ENCODE results near the gene ZDHHC14.
A peak's percentile ranks its signal among the peaks of the same experiment; 100 is the strongest.
"Not testable (repeated sequence)": the region's sequence is repeated elsewhere in the genome, so short reads cannot be mapped to it uniquely, and the experiment has no call there.

The ZDHHC14 gene

DNA sequence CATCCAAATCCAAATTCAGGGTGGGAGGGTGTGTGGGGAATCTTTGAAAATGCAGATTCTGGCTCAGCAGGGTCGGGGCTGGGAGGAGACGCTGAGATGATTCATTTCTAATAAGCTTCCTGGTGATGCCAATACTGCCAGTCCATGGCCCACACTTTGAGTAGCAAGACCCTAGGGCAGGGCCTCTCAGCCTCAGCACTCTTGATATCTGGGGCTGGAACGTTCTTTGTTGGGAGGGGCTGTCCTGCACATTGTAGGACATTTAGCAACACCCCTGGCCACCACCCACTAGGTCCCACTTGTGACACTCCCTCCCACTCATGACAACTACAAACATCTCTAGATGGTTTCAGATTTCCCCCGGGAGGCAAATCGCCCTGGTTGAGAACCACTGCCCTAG lies 191.0 kb downstream of the ZDHHC14 start:
- no peak for DNase-seq (ENCODE audit: low spot score)

DNA sequence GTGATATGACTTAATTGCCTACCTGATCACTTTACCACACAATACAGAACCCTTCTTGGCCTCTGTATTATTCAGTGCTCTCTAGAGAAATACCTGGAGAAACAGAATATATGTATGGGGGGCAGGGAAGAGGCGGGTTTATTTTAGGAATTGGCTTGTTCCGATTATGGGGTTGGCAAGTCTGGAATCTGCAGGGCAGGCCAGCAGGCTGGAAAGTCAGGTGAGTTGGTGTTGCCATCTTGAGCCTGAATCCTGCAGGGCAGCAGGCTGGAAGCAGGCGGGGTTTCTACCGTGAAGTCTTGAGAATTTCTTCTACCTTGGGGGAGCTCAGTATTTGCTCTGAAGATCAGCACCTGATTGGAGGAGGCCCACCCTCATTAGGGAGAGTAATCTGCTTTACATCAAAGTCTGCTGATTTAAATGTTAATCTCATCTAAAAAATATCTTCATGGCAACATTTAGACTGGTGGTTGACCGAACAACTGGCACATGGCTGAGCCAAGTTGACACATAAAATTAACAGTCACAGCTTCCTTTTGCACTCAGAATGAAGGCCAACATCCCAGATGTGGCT lies 193.9 kb downstream of the ZDHHC14 start:
- no peak for DNase-seq (ENCODE audit: low spot score)

DNA sequence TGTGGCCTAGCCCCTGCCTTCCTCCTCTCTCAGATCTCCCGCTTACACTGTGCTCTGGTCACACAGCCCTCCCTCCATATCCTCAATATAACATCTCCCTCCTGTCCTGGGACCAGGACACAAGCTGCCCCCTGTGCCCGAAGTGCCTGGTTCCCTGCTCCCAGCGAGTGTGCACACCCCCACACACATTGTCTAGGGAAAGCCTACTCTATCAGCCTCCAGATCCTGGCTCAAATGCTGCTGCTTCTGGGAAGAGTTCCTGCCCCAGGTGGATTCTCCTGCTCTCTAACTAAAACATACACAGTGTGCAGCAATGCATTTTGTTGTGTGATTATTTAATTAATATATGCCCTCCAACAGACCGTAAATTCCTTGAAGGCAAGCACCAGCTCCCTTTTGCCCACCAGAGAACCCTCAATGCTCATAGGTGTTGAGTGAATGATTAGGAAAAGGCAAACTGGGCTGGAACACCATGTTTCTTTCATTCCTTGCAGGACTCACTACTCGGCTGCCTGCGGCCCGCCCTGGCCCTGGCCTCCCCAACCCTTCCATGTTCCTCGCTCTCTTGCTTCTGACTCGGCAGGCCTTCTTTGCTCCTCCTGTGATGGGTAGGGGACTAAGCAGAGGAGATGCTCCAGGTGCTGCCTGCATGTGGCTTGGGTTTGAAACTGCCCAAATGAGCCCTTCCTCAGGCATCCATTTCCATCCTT lies 194.6 kb downstream of the ZDHHC14 start:
- DNase-seq (ENCODE audit: low spot score) = no peak

DNA sequence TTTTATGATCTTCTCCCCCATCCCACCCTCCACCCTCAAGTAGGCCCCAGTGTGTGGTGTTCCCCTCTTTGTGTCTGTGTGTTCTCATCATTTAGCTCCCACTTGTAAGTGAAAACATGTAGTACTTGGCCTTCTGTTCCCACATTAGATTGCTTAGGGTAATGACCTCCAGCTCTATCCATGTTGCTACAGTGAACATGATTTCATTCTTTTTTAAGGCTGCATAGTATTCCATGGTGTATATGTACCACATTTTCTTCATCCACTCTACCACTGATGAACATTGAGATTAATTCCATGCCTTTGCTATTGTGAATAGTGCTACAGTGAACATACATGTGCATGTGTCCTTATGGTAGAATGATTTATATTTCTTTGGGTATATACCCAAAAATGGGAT lies 196.0 kb downstream of the ZDHHC14 start:
- DNase-seq (ENCODE audit: low spot score) = not testable (repeated sequence)

DNA sequence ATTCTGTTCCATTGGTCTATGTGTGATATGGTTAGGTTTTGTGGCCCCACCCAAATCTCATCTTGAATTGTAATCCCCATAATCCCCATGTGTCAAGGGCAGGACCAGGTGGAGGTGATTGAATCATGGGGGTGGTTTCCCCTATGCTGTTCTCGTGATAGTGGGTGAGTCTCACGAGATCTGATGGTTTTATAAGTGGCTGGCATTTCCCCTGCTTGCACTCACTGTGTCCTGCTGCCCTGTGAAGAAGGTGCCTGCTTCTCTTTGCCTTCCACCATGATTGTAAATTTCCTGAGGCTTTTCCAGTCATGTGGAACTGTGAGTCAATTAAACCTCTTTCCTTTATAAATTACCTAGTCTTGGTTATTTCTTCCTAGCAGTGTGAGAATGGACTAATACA lies 197.5 kb downstream of the ZDHHC14 start:
- DNase-seq (ENCODE audit: low spot score) = not testable (repeated sequence)

DNA sequence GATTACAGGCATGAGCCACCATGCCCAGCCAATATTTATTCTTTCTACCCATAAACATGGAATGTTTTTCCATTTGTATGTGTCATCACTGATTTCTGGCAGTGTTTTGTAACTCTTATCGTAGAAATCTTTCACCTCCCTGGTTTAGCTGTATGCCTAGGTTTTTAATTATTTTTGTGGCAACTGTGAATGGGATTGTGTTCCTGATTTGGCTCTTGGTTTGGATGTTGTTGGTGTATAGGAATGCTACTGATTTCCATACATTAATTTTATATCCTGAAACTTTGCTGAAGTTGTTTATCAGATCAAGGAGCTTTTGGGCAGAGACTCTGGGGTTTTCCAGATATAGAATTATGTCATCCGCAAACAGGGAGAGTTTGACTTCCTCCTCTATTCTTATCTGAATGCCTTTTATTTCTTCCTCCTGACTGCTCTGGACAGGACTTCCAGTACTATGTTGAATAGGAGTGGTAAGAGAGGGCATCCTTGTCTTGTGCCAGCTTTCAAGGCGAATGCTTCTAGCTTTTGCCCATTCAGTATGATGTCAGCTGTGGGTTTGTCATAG lies 198.6 kb downstream of the ZDHHC14 start:
- DNase-seq (ENCODE audit: low spot score) = no peak

DNA sequence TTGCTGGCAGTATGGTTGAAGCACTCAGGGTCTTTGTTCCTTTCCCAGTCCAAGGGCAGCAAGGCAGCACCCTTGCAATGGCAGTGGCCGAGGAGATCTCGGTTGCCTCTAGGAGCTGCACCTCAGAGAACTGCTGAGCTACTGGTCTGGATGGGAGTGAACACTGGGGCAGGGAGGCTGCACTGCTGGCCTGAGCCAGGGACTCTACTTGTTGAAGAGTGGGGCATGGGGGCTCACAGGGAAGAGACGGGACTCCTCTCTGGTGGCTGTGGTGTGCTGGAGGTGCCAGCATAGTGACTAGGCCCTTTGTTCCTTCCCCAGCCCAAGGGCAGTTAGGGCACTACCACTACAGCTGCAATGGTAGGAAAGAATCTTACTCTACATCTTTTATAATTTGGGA lies 203.0 kb downstream of the ZDHHC14 start:
- no peak for DNase-seq (ENCODE audit: low spot score)

DNA sequence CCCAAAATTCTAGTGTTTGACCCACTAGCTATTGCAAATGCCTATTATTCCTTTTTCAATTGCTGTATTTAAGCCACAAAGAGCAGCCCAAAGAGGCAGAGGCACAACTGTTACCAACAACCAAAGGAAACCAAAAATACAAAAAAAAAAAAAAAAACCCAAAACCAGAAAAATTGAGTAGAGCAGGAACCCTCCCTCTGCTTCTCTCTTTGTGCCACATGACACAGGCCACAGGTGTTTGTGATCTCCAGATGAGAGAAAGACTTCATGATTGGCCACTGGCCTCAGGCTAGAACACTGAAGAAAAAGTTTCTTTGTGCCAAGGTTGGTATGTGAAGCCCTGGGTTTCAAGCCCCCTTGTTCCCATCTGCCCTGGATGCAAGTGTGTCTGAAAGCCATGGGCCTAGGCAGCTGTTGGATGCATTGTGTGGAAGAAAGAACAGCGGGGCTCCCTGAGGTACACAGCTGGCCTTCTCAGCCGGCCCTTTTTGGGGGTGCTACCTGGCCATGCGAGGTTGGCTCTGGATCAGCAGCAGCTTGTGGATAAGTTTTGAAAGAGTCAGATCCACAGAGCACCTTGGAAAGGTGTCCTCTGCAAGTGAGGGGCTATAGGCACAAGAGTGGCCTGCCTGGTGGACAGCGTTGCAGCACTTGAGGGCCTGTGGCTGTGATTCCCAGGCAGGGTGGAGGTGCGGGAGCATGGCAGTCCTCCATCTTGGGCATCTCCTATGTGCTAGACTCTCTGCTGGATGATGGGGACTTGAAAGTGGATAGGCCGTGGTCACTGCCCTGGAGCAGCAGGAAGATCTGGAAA lies 204.5 kb downstream of the ZDHHC14 start:
- DNase-seq (ENCODE audit: low spot score) = no peak

DNA sequence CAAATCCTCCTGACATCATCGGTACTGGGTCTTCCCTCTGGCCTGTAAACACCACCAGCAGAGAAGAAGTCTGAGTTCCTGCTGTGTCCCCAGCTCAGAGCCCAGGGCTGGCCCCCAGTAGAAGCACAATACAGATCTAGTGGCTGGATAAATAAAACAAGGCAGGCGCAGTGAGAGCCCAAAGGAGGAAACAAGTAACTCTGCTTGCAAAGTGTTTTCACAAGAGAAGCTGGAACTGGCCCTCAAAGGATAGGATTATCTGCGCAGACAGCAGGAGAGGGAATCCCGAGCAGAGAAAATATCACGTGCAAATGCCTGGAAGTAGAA lies 205.1 kb downstream of the ZDHHC14 start:
- DNase-seq (ENCODE audit: low spot score) = no peak

DNA sequence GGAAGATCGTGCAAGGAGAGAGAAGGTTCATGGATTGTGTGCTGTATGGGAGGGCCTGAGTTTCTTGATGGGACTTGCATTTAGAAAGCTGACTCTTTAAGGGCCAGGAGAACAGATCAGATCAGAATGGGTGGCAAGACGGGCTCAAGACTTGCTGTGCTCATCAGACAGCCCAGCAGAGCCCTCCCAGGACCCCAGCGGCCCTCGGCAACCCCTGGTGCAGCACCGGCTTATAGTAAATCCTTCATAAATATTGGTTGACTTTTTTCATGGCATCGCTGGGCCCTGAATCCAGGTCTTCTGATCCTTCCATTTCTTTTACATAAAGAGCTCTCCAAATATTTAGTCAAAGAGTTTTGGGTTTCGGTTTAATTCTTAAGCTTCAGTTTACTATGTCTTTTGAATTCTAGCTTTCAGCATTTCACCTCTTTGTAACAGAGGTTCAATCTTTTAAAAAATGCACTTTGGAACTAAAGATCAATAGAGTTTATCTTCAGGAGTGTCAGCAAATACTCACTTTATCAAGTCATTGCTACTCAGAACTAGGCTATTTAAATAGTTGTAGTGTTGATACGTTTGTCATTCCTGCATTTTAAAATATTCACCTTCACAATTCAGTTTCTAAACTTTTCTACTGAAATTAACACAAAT lies 205.6 kb downstream of the ZDHHC14 start:
- DNase-seq (ENCODE audit: low spot score) = no peak

DNA sequence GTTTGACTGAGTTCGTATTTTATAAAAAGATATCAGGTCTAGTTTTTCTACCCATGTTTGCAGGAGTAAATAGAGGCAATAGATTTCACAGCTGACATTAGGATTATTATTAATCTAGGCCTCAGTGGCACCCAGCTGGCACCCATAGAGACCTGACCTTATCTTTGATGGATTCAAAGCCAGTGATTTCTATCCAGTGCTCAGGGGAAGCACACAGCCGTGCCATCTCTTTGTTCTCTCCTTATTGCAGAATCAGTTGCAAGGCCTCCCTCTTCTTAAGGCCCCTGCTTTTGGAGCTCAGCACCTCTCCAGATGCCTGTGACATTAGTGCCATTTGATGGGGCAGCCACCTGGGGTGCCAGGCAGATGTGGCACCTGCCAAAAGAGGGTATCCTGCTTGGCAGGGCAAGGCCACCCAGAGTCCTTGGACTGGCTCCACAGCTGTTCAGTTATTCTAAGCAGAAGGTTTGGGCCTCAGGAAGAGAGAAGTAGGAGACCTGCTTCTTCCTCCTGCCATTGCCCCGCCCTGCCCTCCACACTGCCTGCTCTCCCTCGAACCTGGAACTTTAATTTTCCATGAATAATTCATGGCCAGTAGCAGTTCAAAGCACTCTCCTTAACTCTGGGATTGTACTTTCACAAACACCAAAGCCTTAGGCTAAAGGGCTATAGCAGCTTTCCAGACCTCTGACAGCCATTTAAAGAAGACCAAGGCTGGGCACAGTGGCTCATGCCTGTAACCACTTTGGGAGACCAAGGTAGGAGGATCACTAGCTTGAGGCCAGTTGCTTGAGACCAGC lies 206.3 kb downstream of the ZDHHC14 start:
- no peak for DNase-seq (ENCODE audit: low spot score)

DNA sequence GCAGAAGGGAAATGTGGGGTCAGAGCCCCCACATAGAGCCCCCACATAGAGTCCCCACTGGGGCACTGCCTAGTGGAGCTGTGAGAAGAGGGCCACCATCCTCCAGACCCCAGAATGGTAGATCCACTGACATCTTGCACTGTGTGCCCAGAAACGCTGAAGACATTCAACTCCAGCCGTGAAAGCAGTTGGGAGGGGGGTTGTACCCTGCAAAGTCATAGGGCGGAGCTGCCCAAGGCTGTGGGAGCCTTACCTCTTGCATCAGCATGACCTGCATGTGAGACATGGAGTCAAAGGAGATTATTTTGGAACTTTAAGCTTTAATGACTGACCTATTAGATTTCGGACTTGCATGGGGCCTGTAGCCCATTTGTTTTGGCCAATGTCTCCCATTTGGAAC lies 209.7 kb downstream of the ZDHHC14 start:
- DNase-seq (ENCODE audit: low spot score) = not testable (repeated sequence)

DNA sequence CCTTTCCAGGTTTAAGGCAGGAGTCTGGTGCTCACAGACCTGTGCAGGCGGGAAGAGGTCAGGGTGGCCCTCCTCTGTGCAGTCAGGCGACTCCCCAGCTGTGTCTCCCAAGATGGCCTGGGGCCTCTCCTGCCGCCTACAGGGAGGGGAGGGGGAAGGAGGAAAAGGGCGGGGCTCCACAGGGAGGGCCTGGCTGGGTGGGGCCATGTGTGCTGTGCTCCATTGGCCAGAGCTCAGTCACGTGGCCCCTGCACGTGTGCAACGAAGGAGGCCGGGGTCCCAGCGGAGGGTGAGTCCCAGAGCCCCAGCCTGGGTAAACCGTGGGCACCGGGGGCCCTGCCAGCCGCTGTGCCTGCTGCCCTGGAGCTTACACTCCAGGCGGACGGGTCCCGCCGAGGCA lies 211.6 kb downstream of the ZDHHC14 start:
- no peak for DNase-seq (ENCODE audit: low spot score)

DNA sequence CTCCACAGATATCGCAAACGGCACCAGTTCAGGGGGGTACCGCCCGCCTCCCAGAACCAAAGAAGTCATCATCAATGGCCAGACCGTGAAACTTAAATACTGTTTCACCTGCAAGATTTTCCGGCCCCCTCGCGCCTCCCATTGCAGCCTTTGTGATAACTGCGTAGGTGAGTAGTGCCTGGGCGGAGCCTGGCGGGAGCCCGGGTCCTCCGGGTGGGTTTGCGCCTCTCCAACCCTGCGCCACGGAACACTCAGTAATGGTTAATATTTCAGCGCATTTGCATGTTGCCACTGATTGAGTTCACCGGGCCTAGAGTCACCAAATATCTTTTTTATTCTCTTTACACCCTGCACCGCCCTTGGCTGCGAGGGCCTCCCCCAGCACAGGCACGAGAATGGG lies 212.0 kb downstream of the ZDHHC14 start:
- DNase-seq (ENCODE audit: low spot score) = no peak

DNA sequence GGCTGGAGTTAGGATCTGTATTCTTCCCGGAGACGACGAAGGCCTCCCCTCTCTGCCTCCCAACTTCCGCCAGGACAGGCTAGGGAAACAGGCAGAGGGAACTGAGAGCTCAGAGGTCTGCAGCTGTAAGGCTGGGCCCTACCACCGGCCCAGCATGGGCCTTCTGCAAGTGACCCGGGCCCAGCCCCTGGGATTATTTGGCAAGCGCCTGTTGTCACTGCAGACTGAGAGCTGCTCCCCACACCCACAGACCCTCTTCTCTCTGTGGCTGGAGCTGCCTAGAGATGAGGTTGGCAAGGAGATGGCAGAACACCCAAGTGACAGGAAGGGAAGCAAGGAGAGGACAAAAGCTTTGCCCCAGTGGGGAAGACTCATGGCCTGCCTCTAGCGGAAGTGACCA lies 212.6 kb downstream of the ZDHHC14 start:
- no peak for DNase-seq (ENCODE audit: low spot score)

DNA sequence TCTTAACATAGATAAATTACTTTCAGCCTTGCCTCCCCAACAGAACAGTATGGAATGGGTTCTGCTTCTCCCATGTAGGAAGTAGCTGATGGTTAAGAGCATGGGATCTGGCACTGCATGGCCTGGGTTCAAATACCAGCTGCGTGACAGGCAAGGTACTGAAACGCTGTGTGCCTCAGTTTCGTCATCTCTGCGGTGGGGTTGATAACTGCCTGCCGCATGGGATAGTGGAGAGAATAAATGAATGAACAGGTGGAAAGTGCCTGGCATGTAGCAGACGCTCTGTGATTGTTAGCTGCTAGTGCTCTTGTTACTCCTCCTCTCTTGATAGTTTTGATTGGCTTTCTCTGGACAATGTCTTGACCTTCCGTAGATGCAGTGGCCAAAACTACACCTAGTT lies 213.3 kb downstream of the ZDHHC14 start:
- DNase-seq (ENCODE audit: low spot score) = no peak

DNA sequence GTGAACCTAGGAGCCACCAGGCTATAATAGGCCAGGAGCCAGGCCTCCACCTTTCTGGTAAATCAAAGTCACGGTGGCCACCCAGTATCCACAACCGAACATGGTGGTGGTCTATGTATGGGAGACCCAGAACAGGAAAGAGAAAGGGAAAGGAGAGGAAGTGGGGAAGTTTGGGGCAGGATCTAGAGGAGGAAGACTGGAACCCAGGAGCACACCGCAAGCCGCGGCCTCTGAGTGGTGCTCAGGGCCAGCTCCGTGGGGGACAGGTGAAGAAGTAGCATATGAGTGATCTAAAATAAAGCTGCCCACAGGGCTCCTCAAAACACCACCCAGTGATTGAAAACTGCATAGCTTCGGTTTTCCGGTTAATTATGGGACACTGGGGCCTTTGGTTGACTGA lies 214.8 kb downstream of the ZDHHC14 start:
- no peak for DNase-seq (ENCODE audit: low spot score)

DNA sequence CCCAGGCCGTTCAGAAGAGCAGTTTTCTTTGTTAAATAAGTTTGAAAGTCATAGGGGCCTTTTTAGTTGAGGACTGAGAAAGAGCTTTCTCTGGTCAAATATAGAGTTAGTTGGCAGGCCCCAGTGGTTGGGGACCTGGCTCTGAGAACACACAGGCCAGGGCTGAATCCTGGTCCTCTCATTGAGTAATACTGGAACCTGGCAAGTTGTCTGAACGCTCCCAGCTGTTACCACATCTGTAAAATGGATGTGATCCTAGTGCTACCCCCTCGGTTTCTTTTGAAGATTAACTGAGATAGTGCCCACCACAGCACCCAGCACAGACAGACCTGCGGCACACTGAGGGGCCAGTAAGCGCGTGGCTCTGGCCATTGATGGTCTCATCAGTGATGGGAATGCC lies 215.5 kb downstream of the ZDHHC14 start:
- DNase-seq (ENCODE audit: low spot score) = no peak

DNA sequence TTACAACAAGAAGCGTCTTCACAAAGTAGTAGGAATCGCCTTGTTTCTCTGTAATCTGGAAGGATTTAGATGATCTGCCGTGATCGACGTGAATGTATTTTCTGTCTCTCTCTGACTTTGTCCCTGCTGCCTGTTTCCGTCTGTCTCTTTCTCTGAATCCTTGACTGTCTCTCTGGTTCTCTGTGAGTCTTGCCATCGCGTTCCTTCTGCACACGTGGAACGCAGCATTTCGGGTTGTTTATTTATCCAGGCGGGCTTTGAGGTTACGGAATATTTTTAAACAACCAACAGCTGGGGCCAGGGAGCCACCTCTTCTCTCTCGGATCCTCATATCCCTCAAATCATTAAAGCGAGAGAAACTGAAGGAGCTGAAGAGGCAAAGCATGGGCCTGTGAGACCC lies 215.9 kb downstream of the ZDHHC14 start:
- no peak for DNase-seq (ENCODE audit: low spot score)

DNA sequence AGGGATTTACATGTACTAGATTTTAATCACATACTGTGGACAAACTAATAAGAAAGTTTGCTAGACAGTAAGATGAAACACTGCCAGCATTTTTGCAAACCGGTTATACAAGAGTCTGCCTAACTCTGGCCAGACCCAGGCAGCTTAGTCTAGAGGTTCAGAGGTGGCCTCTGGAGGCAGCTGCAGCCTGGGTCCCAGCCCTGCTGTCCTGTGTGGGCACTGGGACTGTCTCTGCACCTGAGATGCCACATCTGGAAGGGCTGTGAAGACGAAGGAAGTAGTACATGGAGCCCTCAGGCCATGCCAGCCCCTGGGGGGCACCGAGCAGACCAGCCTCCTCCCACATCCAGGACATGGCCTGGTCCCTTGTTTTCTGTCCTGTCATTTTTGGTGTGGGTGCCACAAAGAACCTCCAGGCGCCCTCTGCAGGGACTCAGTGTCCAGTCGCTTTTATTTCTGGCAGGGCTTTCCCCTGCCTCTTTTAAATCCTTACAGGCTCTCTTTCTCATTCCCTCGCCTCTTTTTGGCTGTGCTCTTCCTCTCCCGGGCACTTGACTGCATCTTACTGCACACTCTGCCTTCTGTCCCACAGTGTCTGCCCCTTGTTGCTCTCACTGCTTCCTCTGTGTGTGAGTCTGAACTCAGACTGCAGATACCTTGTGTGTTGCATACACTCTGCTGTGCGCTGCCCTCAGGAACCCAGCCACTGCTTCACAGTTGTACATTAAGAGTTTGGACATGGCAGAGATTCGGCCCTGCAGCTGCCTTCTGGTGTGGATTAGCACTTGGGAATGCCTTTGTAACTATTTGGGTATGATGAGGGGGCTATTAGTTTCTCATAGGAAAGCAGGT lies 216.7 kb downstream of the ZDHHC14 start:
- DNase-seq (ENCODE audit: low spot score) = peak; percentile 69

DNA sequence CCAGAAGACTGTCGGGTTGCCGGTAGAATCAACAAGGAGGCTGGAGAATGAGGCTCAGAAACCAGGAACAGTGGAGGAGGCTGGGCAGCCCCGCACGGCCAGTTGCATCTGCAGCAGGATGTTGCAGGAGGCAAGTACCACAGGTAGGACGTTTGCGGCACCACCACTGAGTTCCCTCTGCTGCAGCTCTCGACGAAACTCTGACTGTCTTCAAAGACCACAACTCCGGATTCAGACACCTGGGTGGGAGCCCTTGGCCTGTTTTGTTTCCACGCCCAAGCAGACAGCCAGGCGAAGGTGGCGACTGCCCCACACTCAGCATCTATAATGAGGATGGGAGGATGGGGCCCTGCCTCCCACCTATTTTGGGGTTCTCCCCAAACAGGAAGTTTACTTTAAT lies 218.2 kb downstream of the ZDHHC14 start:
- no peak for DNase-seq (ENCODE audit: low spot score)

All from ecto neural progenitor cell (in vitro differentiated cells).